GM19395 (cell line): ENCODE results near the gene ST7L.

Source experiments
- ATAC-seq: cut with Tn5 transposase; IDR thresholded peaks from one replicate; pipeline ENCODE4 v1.9.1; 2021; ENCODE audit warnings: mild to moderate bottlenecking, moderate library complexity; ENCODE audit not compliant: unreplicated experiment

ST7L gene

GRCh38 chr1:112517231-112517630, 101.7 kb downstream of the ST7L start:
- no peak for ATAC-seq

GRCh38 chr1:112516141-112516540, 102.8 kb downstream of the ST7L start:
- no peak for ATAC-seq

GRCh38 chr1:112515311-112516009, 103.5 kb downstream of the ST7L start:
- ATAC-seq, result no peak

GRCh38 chr1:112514901-112515300, 104.0 kb downstream of the ST7L start:
- ATAC-seq, result no peak

- ATAC-seq, result no peak
Observed at GRCh38 chr1:112513112-112513870, 105.7 kb downstream of the ST7L start.

GRCh38 chr1:112511897-112512296, 107.0 kb downstream of the ST7L start:
- no peak for ATAC-seq

- no peak for ATAC-seq
Observed at GRCh38 chr1:112510340-112510739, 108.6 kb downstream of the ST7L start.

- ATAC-seq, result no peak
Observed at GRCh38 chr1:112509660-112510178, 109.2 kb downstream of the ST7L start.

GRCh38 chr1:112509005-112509659, 109.8 kb downstream of the ST7L start:
- ATAC-seq, result peak; percentile 18

- ATAC-seq, result peak; percentile 51
Observed at GRCh38 chr1:112508278-112509004, 110.5 kb downstream of the ST7L start, which contains the start of gene WNT2B. Gene WNT2B, plus strand, starts transcription at chr1:112508965. Its CDS starts 298 bp downstream, at chr1:112509263.

- ATAC-seq, result no peak
Observed at GRCh38 chr1:112507921-112508277, 111.0 kb downstream of the ST7L start.

GRCh38 chr1:112507336-112507735, 111.6 kb downstream of the ST7L start:
- no peak for ATAC-seq

GRCh38 chr1:112506731-112507130, 112.2 kb downstream of the ST7L start:
- ATAC-seq, result no peak

- ATAC-seq, result no peak
Observed at GRCh38 chr1:112506306-112506705, 112.6 kb downstream of the ST7L start.

- ATAC-seq, result no peak
Observed at GRCh38 chr1:112505878-112506277, 113.1 kb downstream of the ST7L start.

GRCh38 chr1:112505400-112505785, 113.5 kb downstream of the ST7L start:
- no peak for ATAC-seq

GRCh38 chr1:112504661-112505399, 114.1 kb downstream of the ST7L start:
- no peak for ATAC-seq

GRCh38 chr1:112504001-112504660, 114.8 kb downstream of the ST7L start:
- no peak for ATAC-seq

- no peak for ATAC-seq
Observed at GRCh38 chr1:112502826-112503225, 116.1 kb downstream of the ST7L start.
